Central memory CD4-positive, alpha-beta T cell (primary cell): ENCODE results near the gene WDPCP.
"Not testable (repeated sequence)": the region's sequence is repeated elsewhere in the genome, so short reads cannot be mapped to it uniquely, and the experiment has no call there.

Experiments used
- DNase-seq: peaks from one replicate; pipeline ENCODE4 v3.0.0; 2022

The WDPCP gene

GRCh38 chr2:63537306-63537705 lies 51.0 kb downstream of the WDPCP start:
- DNase-seq, result no peak

GRCh38 chr2:63530704-63531279 lies 57.5 kb downstream of the WDPCP start:
- no peak for DNase-seq

GRCh38 chr2:63525905-63526304 lies 62.4 kb downstream of the WDPCP start:
- no peak for DNase-seq

- DNase-seq, result no peak
Observed at GRCh38 chr2:63522950-63523349, 65.3 kb downstream of the WDPCP start.

GRCh38 chr2:63520793-63521192 lies 67.5 kb downstream of the WDPCP start:
- DNase-seq, result no peak

GRCh38 chr2:63514781-63515180 lies 73.5 kb downstream of the WDPCP start:
- DNase-seq, result no peak

- no peak for DNase-seq
Observed at GRCh38 chr2:63514237-63514716, 74.0 kb downstream of the WDPCP start.

GRCh38 chr2:63506320-63506719 lies 82.0 kb downstream of the WDPCP start:
- DNase-seq, result no peak

- DNase-seq, result no peak
Observed at GRCh38 chr2:63503818-63504217, 84.5 kb downstream of the WDPCP start.

- no peak for DNase-seq
Observed at GRCh38 chr2:63500398-63500797, 87.9 kb downstream of the WDPCP start.

GRCh38 chr2:63497576-63497975 lies 90.7 kb downstream of the WDPCP start:
- no peak for DNase-seq

GRCh38 chr2:63494968-63495367 lies 93.3 kb downstream of the WDPCP start:
- no peak for DNase-seq

GRCh38 chr2:63494100-63494499 lies 94.2 kb downstream of the WDPCP start:
- DNase-seq, result no peak

- DNase-seq, result no peak
Observed at GRCh38 chr2:63488118-63488713, 100.1 kb downstream of the WDPCP start.

- DNase-seq, result no peak
Observed at GRCh38 chr2:63486861-63487290, 101.4 kb downstream of the WDPCP start.

GRCh38 chr2:63484901-63485300 lies 103.4 kb downstream of the WDPCP start:
- DNase-seq, result no peak

- DNase-seq, result no peak
Observed at GRCh38 chr2:63484481-63484880, 103.8 kb downstream of the WDPCP start.

GRCh38 chr2:63477686-63478085 lies 110.6 kb downstream of the WDPCP start:
- no peak for DNase-seq

- not testable (repeated sequence) for DNase-seq
Observed at GRCh38 chr2:63469313-63469712, 119.0 kb downstream of the WDPCP start.

- no peak for DNase-seq
Observed at GRCh38 chr2:63465633-63466032, 122.6 kb downstream of the WDPCP start.

GRCh38 chr2:63463142-63463541 lies 125.1 kb downstream of the WDPCP start:
- no peak for DNase-seq

GRCh38 chr2:63446658-63447057 lies 141.6 kb downstream of the WDPCP start:
- no peak for DNase-seq

GRCh38 chr2:63444565-63445288 lies 143.6 kb downstream of the WDPCP start:
- no peak for DNase-seq

GRCh38 chr2:63440612-63441011 lies 147.7 kb downstream of the WDPCP start:
- DNase-seq, result no peak
